GM18861 (cell line): ENCODE results near the gene THAP4.
"Not testable (repeated sequence)": the region's sequence is repeated elsewhere in the genome, so short reads cannot be mapped to it uniquely, and the experiment has no call there.

Experiments
- ATAC-seq: cut with Tn5 transposase; IDR thresholded peaks from one replicate; pipeline ENCODE4 v1.9.1; 2021; ENCODE audit not compliant: unreplicated experiment

The THAP4 gene

GRCh38 chr2:241613017-241613780, 23.8 kb downstream of the THAP4 start:
- no peak for ATAC-seq

GRCh38 chr2:241612156-241613016, 24.6 kb downstream of the THAP4 start:
- ATAC-seq: no peak

- ATAC-seq: no peak
Observed at GRCh38 chr2:241611062-241611461, 25.9 kb downstream of the THAP4 start.

GRCh38 chr2:241609859-241610793, 26.8 kb downstream of the THAP4 start:
- peak; percentile 86 for ATAC-seq

GRCh38 chr2:241608881-241609280, 28.1 kb downstream of the THAP4 start:
- ATAC-seq: no peak

- no peak for ATAC-seq
Observed at GRCh38 chr2:241607162-241607885, 29.6 kb downstream of the THAP4 start.

GRCh38 chr2:241606186-241606585, 30.8 kb downstream of the THAP4 start:
- no peak for ATAC-seq

GRCh38 chr2:241603686-241604085, 33.3 kb downstream of the THAP4 start:
- ATAC-seq: no peak

- no peak for ATAC-seq
Observed at GRCh38 chr2:241602720-241603119, 34.2 kb downstream of the THAP4 start.

- ATAC-seq: no peak
Observed at GRCh38 chr2:241601841-241602240, 35.1 kb downstream of the THAP4 start.

- ATAC-seq: no peak
Observed at GRCh38 chr2:241599615-241600014, 37.3 kb downstream of the THAP4 start.

- no peak for ATAC-seq
Observed at GRCh38 chr2:241598487-241598886, 38.5 kb downstream of the THAP4 start.

GRCh38 chr2:241598061-241598460, 38.9 kb downstream of the THAP4 start:
- no peak for ATAC-seq

GRCh38 chr2:241597561-241597960, 39.4 kb downstream of the THAP4 start:
- no peak for ATAC-seq

GRCh38 chr2:241595600-241596140, 41.3 kb downstream of the THAP4 start:
- ATAC-seq: no peak

- no peak for ATAC-seq
Observed at GRCh38 chr2:241593271-241593670, 43.7 kb downstream of the THAP4 start.

- ATAC-seq: no peak
Observed at GRCh38 chr2:241592126-241592845, 44.7 kb downstream of the THAP4 start.

- not testable (repeated sequence) for ATAC-seq
Observed at GRCh38 chr2:241590496-241591455, 46.2 kb downstream of the THAP4 start.
